ENCODE results near the gene TP53.

DNA sequence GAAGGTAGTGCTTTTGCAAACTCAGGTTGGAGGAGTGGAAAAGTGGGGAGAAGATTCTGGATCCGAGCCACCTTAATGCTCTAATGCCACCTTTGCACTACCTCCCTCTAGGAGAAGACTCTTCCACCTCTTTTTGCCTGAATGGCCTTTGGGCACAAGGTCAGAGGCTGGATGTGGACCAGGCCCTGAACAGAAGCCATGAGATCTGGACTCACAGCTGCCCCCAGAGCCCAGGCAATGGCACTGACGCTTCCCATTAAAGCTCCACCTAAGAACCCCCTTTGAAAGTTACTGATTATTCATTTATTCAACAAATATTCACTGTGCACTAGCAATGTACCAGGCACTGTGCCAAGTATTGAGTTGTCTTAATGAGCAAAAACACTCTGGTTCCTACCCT is 54.2 kb downstream of the TP53 start:
- no peak for TF ChIP-seq CTCF (IDR thresholded peaks at IDR 0.05 in 4 of 5, conservative IDR thresholded peaks at IDR 0.05 in 1 of 5)
- TF ChIP-seq POLR2A (IDR thresholded peaks at IDR 0.05), result no peak

Measured in gastrocnemius medialis (tissue), 4 donors.